Memory B cell (primary cell): Measurements from ENCODE around the gene TMEM163.

Source experiments
- ATAC-seq: fragments of 150-1000 bp; cut with Tn5 transposase; 2 replicates; pipeline ENCODE4 v1.10.0; 2021; ENCODE audit warnings: low read depth, mild to moderate bottlenecking, moderate library complexity
- DNase-seq, 2 donors: peaks; one replicate each; pipeline ENCODE4 v3.0.0; 2022; ENCODE audit warnings: low spot score in 2 of 2
- H3K27ac Mint-ChIP-seq: one replicate; pipeline ENCODE4 v1.8.0; 2022; ENCODE audit warnings: mild to moderate bottlenecking, moderate library complexity, mixed read lengths
- H3K27me3 Mint-ChIP-seq: one replicate; pipeline ENCODE4 v1.8.0; 2022; ENCODE audit warnings: mixed read lengths
- H3K36me3 Mint-ChIP-seq: one replicate; pipeline ENCODE4 v1.8.0; 2022; ENCODE audit warnings: mild to moderate bottlenecking, mixed read lengths
- H3K4me1 Mint-ChIP-seq: one replicate; pipeline ENCODE4 v1.8.0; 2022; ENCODE audit warnings: mixed read lengths
- H3K4me3 Mint-ChIP-seq: one replicate; pipeline ENCODE4 v1.8.0; 2022; ENCODE audit warnings: mild to moderate bottlenecking, moderate library complexity, mixed read lengths
- H3K9me3 Mint-ChIP-seq: one replicate; pipeline ENCODE4 v1.8.0; 2022; ENCODE audit warnings: mixed read lengths

Gene TMEM163

DNA sequence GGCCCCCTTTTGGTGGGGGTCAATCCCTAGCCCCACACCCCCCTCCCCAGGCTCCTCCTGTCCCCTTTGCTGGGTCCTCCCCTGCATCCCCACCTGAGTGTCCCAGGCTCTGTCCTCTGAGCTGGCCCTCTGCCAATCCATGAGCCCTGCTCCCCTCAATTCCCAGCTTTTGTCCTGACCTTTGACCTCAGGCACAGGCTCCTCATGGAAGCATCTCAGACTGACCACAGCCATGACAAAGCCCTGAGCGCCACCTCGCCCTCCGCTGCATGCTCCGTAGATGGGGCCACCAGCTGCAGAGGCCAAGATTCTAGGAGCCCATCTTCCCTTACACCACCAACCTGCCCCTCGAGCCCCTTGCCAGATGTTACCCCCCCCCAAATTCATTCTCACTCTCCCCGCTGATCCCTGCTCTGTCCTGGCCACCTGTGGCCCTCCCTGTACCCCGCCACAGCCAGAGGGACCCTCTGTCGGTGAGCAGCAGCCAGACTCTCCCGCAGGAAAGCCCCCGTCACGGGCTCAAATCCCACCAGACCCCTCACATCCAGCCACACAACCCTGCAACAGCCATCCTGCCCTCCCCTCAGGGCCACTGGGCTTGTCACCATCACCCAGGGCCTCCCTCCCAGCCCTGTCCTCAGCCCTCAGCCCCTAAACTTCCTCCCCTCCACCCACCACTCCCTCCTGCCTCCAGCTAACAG is 258.9 kb downstream of the TMEM163 start:
- Mint-ChIP-seq H3K27ac (peak overlapping the region; percentile 82), H3K4me1 (peaks cover 8% of the 10 kb centered on the region), H3K27me3 (no peaks in the 10 kb centered on the region), H3K36me3 (peaks cover 6% of the 10 kb centered on the region), H3K4me3 (no peak overlapping the region), H3K9me3 (no peaks in the 10 kb centered on the region)
- ATAC-seq (no peak), DNase-seq (no peak)

DNA sequence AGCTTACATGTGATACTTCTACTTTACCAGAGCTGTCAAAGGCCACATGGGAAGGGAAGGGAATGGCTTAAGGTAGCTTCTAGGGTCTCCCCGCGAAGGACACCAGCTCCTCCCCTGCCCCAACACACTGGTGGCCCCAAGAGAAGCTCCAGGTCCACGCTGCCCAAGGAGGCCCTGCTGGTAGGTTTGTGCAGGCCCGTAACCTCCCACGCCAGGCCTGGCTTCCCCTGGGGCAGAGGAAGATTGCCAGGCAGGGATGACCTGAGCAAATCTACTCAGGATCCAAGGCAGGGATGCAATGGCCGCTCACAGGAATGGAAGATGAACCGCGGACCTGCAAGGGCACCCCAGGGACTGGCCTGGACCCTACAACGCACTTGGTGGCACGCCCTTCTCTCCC is 259.9 kb downstream of the TMEM163 start:
- Mint-ChIP-seq H3K36me3 (peaks cover 8% of the 10 kb centered on the region), H3K9me3 (no peaks in the 10 kb centered on the region), H3K4me1 (peaks cover 8% of the 10 kb centered on the region), H3K4me3 (no peak overlapping the region), H3K27me3 (no peaks in the 10 kb centered on the region), H3K27ac (peak overlapping the region; percentile 82)
- no peak for DNase-seq
- ATAC-seq: no peak

DNA sequence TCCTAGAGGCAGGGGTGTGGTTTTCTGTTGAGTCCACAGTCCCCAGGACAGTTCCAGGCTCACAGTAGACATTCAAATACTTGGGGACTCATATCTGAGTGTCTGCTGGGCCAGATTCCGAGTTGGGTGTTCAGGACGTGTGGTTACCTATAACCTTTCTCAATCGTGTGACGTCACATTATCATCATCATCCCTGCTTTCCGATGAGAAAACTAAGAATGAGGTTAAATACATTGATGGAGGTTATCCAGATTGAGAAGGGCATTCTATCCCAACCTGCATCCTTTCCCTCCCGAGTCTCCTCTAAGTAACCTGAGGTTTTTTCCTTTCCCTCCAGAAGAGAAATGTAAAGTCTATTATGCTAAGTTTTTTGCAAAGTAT is 260.3 kb downstream of the TMEM163 start:
- Mint-ChIP-seq H3K27me3 (no peaks in the 10 kb centered on the region), H3K36me3 (peaks cover 9% of the 10 kb centered on the region), H3K9me3 (no peaks in the 10 kb centered on the region), H3K27ac (no peak overlapping the region), H3K4me3 (no peak overlapping the region), H3K4me1 (peaks cover 8% of the 10 kb centered on the region)
- DNase-seq (no peak), ATAC-seq (no peak)

DNA sequence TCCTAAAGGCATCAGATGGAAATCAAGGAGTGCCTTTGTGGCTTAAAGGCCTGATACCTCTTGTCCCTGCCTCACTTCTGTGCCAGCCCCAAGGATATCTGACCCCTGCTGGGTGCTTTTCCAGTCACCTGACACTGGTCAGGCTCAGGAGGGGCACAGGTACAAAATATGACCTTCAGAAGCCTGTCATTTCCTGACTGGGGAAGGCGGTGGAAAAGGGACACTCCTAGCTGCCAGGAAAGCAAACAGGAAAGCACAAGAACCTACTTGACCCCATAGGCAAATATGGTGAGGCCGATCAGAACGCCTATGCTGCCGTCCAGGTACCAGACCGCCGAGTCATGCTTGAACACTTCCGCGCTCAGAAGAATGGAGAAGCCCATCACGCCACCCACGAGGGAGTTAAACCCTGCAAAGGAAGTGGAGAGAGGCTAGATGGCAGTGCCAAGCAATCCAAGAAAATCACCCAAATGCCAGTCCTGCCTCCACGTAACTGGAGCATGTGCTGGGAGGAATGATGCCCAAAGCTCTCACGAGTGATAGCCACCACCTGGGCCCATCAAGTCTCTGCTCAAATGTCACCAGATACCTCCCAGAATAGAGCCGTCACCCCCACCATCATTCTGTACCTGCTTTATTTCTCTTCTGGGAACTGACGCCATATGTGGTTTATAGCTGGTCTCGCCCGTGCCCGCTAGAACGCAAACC is 260.9 kb downstream of the TMEM163 start:
- Mint-ChIP-seq H3K27me3 (no peaks in the 10 kb centered on the region), H3K27ac (no peak overlapping the region), H3K36me3 (peaks cover 9% of the 10 kb centered on the region), H3K4me1 (peaks cover 8% of the 10 kb centered on the region), H3K4me3 (no peak overlapping the region), H3K9me3 (no peaks in the 10 kb centered on the region)
- ATAC-seq (no peak), DNase-seq (no peak)

DNA sequence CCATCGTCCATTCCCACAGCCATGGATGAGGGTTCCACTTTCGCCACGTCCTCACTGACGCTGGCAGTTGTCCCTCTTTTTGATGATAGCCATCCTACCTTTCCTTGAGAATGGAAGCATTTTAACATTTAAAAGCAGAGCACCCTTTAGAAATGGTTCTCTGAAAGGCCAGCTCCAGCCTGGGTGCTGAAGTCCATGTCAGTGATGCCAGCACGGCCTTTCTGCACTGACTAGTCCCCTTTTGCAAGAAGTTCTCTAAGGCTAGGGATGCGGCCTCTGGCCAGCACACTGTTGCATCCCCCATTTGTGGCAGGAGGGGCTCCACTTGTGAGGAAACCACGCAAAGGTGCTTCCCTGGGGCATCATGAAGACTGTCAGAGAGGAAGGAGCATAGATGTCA is 261.4 kb downstream of the TMEM163 start:
- no peaks in the 10 kb centered on the region for H3K9me3 Mint-ChIP-seq
- peaks cover 7% of the 10 kb centered on the region for H3K36me3 Mint-ChIP-seq
- H3K27ac Mint-ChIP-seq: no peak overlapping the region
- H3K4me1 Mint-ChIP-seq: peaks cover 7% of the 10 kb centered on the region
- no peaks in the 10 kb centered on the region for H3K27me3 Mint-ChIP-seq
- no peak for DNase-seq
- no peak overlapping the region for H3K4me3 Mint-ChIP-seq
- no peak for ATAC-seq

DNA sequence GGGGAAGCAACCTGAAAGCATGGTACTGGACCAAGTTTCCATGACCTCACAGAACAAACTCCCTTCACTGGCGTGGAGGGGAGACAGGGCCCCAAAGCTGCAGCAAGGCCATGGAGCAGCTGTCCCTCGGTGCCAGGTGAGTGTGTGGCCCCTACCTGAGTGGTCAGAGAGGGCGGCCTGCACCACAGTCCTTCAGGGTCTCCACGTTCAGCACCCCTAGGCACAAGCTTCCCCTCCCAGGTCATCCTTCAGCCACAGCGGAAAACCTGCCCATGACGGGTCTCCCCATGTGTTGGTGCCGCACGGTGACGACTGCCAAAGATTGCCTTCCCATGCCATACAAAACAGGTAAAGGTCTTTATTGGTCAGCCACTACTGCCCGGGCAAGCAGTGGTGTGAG is 263.4 kb downstream of the TMEM163 start:
- DNase-seq (no peak), ATAC-seq (no peak)
- peaks cover 4% of the 10 kb centered on the region for H3K4me1 Mint-ChIP-seq
- H3K9me3 Mint-ChIP-seq: no peaks in the 10 kb centered on the region
- peaks cover 10% of the 10 kb centered on the region for H3K36me3 Mint-ChIP-seq
- no peak overlapping the region for H3K4me3 Mint-ChIP-seq
- H3K27ac Mint-ChIP-seq: peak overlapping the region; percentile 31
- H3K27me3 Mint-ChIP-seq: no peaks in the 10 kb centered on the region

DNA sequence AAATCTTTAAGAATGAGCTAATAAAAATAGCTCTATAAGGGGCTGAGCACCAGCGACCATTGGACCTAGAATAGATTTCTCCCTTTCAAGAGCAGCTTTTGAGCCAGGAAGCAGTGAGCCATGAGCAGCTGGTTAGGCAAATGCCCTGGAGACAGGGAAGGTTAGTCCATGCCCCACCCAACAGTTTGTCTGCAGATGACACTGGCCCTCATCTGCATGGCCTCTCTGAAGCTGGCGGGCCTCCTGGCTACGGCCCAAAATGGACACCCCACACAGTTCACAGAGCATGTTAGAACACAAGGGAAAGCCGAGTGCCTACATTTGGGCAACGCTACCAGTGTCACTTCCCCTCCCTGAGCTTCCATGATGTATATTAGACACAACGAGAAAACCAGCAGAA is 263.9 kb downstream of the TMEM163 start:
- H3K9me3 Mint-ChIP-seq: no peaks in the 10 kb centered on the region
- ATAC-seq (no peak), DNase-seq (no peak)
- H3K36me3 Mint-ChIP-seq: peaks cover 10% of the 10 kb centered on the region
- no peaks in the 10 kb centered on the region for H3K27me3 Mint-ChIP-seq
- H3K4me3 Mint-ChIP-seq: no peak overlapping the region
- H3K4me1 Mint-ChIP-seq: peaks cover 4% of the 10 kb centered on the region
- H3K27ac Mint-ChIP-seq: peak overlapping the region; percentile 31

DNA sequence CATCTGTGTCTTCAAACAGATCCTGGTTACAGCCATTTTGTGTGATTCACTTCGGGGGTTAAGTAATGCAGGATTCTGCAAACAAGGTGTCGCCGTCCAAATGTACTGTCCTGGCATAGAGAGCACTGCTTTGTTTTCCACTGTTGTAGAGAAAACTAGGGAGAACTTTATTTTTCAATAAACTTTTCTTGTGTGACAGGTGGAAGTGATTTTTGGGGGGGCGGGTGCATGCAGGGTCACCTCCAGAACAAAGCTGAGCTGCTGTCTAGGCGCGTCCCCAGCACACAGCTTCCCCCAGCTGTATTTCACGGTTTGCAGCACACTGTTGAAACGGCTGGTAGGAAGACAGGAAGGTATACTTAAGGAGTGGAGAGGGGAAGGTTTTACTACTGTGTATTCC is 264.4 kb downstream of the TMEM163 start:
- Mint-ChIP-seq H3K36me3 (peaks cover 10% of the 10 kb centered on the region), H3K9me3 (no peaks in the 10 kb centered on the region), H3K27ac (peak overlapping the region; percentile 47), H3K4me3 (no peak overlapping the region), H3K27me3 (no peaks in the 10 kb centered on the region), H3K4me1 (peaks cover 4% of the 10 kb centered on the region)
- ATAC-seq (no peak), DNase-seq (no peak)

DNA sequence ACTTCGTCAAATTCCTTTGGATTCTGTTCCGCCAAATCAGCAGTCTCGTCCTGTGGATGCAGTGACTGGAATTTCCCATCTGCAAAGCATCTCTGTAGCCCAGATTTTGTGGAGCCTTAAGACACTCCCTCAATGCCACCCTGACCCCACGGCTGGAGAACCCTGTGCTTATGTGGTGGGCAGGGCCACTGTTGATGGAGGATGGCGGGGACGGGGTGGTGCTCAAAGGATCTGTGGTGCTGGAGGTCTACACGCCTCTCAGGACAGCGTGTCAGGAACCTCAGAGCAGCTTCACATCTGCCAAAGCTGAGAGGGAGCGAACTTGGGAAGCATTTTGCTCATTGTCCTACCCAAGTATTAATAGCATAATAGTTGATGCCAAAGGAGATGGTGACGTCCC is 264.8 kb downstream of the TMEM163 start:
- Mint-ChIP-seq H3K27ac (peak overlapping the region; percentile 47), H3K36me3 (peaks cover 12% of the 10 kb centered on the region), H3K27me3 (no peaks in the 10 kb centered on the region), H3K4me1 (peaks cover 4% of the 10 kb centered on the region), H3K4me3 (no peak overlapping the region), H3K9me3 (no peaks in the 10 kb centered on the region)
- ATAC-seq (no peak), DNase-seq (no peak)

DNA sequence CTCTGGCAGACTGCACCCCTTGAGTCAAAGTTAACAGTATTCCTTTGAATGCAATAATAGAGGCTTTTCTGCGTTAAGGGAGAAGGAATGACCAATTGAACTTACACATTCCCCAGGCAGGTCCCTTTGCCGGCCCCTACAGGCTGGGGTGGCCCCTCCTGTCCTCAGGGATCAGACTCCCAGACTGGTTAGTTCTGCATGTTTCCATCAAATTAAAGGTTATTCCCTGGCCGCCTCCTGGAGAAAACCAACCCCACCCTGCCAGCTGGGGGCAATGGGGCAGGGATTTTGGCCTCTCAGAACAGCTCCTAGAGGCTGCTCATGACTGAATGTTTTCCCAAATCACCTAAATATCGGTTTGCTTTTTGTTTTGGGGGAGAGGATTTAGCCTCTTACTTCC is 265.3 kb downstream of the TMEM163 start:
- Mint-ChIP-seq H3K4me3 (no peak overlapping the region), H3K9me3 (no peaks in the 10 kb centered on the region)
- no peak for DNase-seq

DNA sequence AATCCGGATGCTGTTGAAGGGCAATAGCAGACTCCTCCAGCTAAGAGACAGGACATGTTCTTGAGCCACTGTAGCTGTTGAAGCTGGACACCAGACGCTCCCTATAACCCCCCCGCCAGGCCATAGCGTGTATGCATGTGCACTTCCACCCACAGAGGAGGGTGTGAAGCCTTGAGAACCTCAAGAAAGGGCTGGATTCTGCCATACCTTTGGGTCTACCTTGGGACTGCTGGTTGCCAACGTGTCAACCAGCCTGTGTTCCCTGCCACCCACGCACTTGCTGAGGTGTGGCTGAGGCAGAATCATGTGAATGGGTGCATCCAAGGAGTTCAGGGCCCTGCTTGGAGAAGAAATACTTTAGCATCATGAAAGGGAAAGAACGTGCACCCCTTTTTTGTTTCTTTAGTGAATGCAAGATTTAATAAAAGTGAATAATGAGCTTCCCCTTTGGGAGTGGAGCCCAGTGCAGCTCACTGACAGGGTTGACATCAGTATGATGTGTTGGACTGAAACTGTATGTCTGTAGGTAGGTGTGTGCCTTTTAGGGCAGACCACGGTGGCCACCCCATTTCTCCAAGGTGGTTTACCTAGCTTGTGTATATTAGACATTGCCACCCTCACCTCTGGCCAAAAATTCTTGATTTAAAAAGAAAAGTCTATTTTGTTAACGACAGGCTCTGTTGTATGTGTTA is 266.6 kb downstream of the TMEM163 start:
- H3K4me3 Mint-ChIP-seq: no peak overlapping the region
- H3K9me3 Mint-ChIP-seq: no peaks in the 10 kb centered on the region

More for the DNA sequence above, 265.3 kb downstream of the TMEM163 start:
- peaks cover 12% of the 10 kb centered on the region for H3K36me3 Mint-ChIP-seq
- ATAC-seq: no peak
- H3K27ac Mint-ChIP-seq: no peak overlapping the region
- H3K27me3 Mint-ChIP-seq: no peaks in the 10 kb centered on the region
- peaks cover 4% of the 10 kb centered on the region for H3K4me1 Mint-ChIP-seq

DNA sequence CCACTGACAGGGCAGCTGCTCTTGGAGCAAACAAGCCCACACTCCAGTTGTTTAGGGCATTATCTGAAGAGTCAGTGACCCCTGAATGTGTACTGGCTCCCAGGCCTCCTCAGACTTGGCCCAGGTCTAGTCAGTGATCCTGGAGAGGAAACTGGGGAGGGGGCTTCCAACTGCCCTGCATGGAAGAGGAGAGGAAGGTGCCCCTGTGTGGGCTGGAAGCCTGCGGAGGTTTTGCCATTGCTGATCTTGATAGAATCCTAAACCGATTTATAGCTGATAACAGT is 267.5 kb downstream of the TMEM163 start:
- H3K9me3 Mint-ChIP-seq: no peaks in the 10 kb centered on the region
- DNase-seq (no peak), ATAC-seq (no peak)
- peaks cover 16% of the 10 kb centered on the region for H3K36me3 Mint-ChIP-seq
- H3K4me1 Mint-ChIP-seq: peaks cover 4% of the 10 kb centered on the region
- no peak overlapping the region for H3K4me3 Mint-ChIP-seq
- H3K27ac Mint-ChIP-seq: peak overlapping the region; percentile 70
- H3K27me3 Mint-ChIP-seq: no peaks in the 10 kb centered on the region

More for the DNA sequence above, 266.6 kb downstream of the TMEM163 start:
- Mint-ChIP-seq H3K27me3 (no peaks in the 10 kb centered on the region), H3K4me1 (peaks cover 4% of the 10 kb centered on the region), H3K36me3 (peaks cover 16% of the 10 kb centered on the region), H3K27ac (no peak overlapping the region)
- DNase-seq (no peak), ATAC-seq (no peak)

DNA sequence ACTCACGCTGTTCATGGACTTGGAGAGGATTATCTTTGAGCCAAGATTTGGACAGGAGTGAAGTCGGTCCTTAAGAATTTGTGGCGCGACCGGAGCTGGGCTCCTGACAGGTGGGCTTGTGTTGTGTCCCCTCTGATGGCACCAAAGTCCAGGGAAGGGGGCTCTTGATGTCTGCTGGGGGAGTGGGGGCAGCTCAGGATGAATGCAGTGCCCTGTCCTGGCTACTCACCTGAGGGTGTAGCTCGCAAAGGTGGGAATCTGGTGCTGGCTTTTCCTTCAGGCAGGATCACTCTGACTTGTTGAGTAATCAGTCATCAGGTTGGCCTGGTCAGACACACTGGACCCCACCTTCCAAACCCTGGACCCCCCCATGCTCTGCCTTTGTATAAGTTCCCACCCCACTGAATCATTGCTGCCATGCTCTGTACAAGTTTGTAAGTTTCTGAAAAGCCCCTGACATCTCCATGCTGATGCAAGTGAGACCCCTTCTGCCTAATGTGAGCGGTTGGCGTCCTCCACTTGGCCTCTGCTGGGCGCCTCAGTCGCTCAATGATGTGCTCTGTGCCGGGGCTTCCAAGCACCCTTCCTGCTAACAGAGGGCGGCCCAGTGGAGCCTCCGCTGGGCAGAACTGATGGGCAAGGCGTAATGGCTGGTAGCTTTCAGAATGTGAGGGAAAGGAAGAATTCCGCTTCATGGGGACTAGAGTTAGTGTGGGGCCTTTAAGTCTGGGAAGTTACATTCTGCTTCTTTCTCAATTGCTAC is 268.9 kb downstream of the TMEM163 start:
- Mint-ChIP-seq H3K4me3 (no peak overlapping the region), H3K27me3 (no peaks in the 10 kb centered on the region), H3K4me1 (peaks cover 4% of the 10 kb centered on the region), H3K36me3 (peaks cover 14% of the 10 kb centered on the region), H3K27ac (peak overlapping the region; percentile 70), H3K9me3 (no peaks in the 10 kb centered on the region)
- ATAC-seq (no peak), DNase-seq (no peak)

DNA sequence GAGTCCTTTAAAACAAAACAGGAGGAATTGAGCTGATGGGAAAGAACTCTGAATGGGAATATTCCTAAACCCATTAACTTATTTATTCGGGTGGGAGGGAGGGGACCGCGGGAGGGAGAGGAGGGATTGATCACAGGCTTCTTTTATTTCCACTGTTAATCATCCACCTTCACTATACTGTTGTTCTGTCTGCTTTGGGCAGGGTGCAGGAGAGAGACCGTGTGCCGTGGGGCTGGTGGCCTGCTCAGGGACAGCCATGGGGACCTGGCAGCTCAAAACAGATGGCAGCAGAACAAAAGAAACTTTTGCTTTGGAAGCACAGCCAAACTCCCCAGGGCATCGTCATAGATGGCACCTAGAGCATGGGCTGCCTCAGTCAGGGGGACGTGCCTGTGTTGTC is 269.6 kb downstream of the TMEM163 start:
- Mint-ChIP-seq H3K27ac (no peak overlapping the region), H3K4me1 (peaks cover 4% of the 10 kb centered on the region), H3K4me3 (no peak overlapping the region), H3K27me3 (no peaks in the 10 kb centered on the region), H3K36me3 (peaks cover 16% of the 10 kb centered on the region), H3K9me3 (no peaks in the 10 kb centered on the region)
- DNase-seq: no peak
- ATAC-seq: no peak
